HG03432 (cell line): Measurements from ENCODE around the gene LRP10.
"Not testable (repeated sequence)": the region's sequence is repeated elsewhere in the genome, so short reads cannot be mapped to it uniquely, and the experiment has no call there.

Experiments
- ATAC-seq: cut with Tn5 transposase; IDR thresholded peaks from one replicate; pipeline ENCODE4 v1.9.1; 2021; ENCODE audit warnings: mild to moderate bottlenecking, moderate library complexity; ENCODE audit not compliant: unreplicated experiment

The LRP10 gene

GRCh38 chr14:22886500-22887259 is 15.1 kb downstream of the LRP10 start:
- ATAC-seq = peak; percentile 70

- ATAC-seq = peak; percentile 35
Measured at GRCh38 chr14:22887260-22887989, 15.9 kb downstream of the LRP10 start.

GRCh38 chr14:22887990-22888378 is 16.4 kb downstream of the LRP10 start:
- peak; percentile 50 for ATAC-seq

GRCh38 chr14:22888662-22889061 is 17.1 kb downstream of the LRP10 start:
- no peak for ATAC-seq

- no peak for ATAC-seq
Measured at GRCh38 chr14:22890416-22890815, 18.9 kb downstream of the LRP10 start.

- ATAC-seq = no peak
Measured at GRCh38 chr14:22892488-22892887, 20.9 kb downstream of the LRP10 start.

- no peak for ATAC-seq
Measured at GRCh38 chr14:22893706-22894105, 22.2 kb downstream of the LRP10 start.

- ATAC-seq = no peak
Measured at GRCh38 chr14:22895402-22895801, 23.9 kb downstream of the LRP10 start.

GRCh38 chr14:22896356-22896755 is 24.8 kb downstream of the LRP10 start:
- no peak for ATAC-seq

GRCh38 chr14:22896760-22897159 is 25.2 kb downstream of the LRP10 start:
- no peak for ATAC-seq

GRCh38 chr14:22897357-22897756 is 25.8 kb downstream of the LRP10 start:
- no peak for ATAC-seq

GRCh38 chr14:22898302-22899090 is 27.0 kb downstream of the LRP10 start:
- no peak for ATAC-seq

GRCh38 chr14:22900081-22900799 is 28.7 kb downstream of the LRP10 start:
- ATAC-seq = no peak

- ATAC-seq = no peak
Measured at GRCh38 chr14:22901799-22902198, 30.3 kb downstream of the LRP10 start.

- no peak for ATAC-seq
Measured at GRCh38 chr14:22903742-22904087, 32.2 kb downstream of the LRP10 start.

GRCh38 chr14:22905627-22906026 is 34.1 kb downstream of the LRP10 start:
- ATAC-seq = no peak

GRCh38 chr14:22906073-22906472 is 34.5 kb downstream of the LRP10 start:
- no peak for ATAC-seq

- no peak for ATAC-seq
Measured at GRCh38 chr14:22907429-22907828, 35.9 kb downstream of the LRP10 start.

- ATAC-seq = no peak
Measured at GRCh38 chr14:22908601-22909000, 37.1 kb downstream of the LRP10 start.

GRCh38 chr14:22910916-22911315 is 39.4 kb downstream of the LRP10 start:
- no peak for ATAC-seq

- not testable (repeated sequence) for ATAC-seq
Measured at GRCh38 chr14:22914836-22915235, 43.3 kb downstream of the LRP10 start.
